T-helper 1 cell treated with Interleukin-12 subunit alpha and Interleukin-12 subunit beta and Interleukin-4 antibody, amounts not matched to agents 30 μg/mL and 1 μg/mL, for 36 hours (primary cell): ENCODE results near the gene GNAI3.

Experiments used
- H3K27ac Mint-ChIP-seq: one replicate; pipeline ENCODE4 v1.8.0; 2021; ENCODE audit warnings: mild to moderate bottlenecking, mixed read lengths
- H3K27me3 Mint-ChIP-seq: one replicate; pipeline ENCODE4 v1.8.0; 2021; ENCODE audit warnings: low read depth, mixed read lengths
- H3K36me3 Mint-ChIP-seq: one replicate; pipeline ENCODE4 v1.8.0; 2021; ENCODE audit warnings: low read depth, mixed read lengths
- H3K4me1 Mint-ChIP-seq: one replicate; pipeline ENCODE4 v1.8.0; 2021; ENCODE audit warnings: low read depth, mixed read lengths
- H3K4me3 Mint-ChIP-seq: one replicate; pipeline ENCODE4 v1.8.0; 2021; ENCODE audit warnings: mild to moderate bottlenecking, moderate library complexity, mixed read lengths
- H3K9me3 Mint-ChIP-seq: one replicate; pipeline ENCODE4 v1.8.0; 2021; ENCODE audit warnings: mixed read lengths

Gene GNAI3

GRCh38 chr1:109532365-109533136, 15.9 kb upstream of the GNAI3 start:
- H3K27me3 Mint-ChIP-seq: no peaks in the 10 kb centered on the region
- peak overlapping the region; percentile 65 for H3K4me3 Mint-ChIP-seq
- no peaks in the 10 kb centered on the region for H3K9me3 Mint-ChIP-seq
- peak overlapping the region; percentile 86 for H3K27ac Mint-ChIP-seq
- H3K36me3 Mint-ChIP-seq: no peaks in the 10 kb centered on the region
- H3K4me1 Mint-ChIP-seq: peaks cover 20% of the 10 kb centered on the region

- H3K27ac Mint-ChIP-seq: no peak overlapping the region
- H3K27me3 Mint-ChIP-seq: no peaks in the 10 kb centered on the region
- H3K9me3 Mint-ChIP-seq: no peaks in the 10 kb centered on the region
- no peaks in the 10 kb centered on the region for H3K36me3 Mint-ChIP-seq
- no peak overlapping the region for H3K4me3 Mint-ChIP-seq
- H3K4me1 Mint-ChIP-seq: peaks cover 20% of the 10 kb centered on the region
Measured at GRCh38 chr1:109534307-109534858, 14.0 kb upstream of the GNAI3 start.

DNA sequence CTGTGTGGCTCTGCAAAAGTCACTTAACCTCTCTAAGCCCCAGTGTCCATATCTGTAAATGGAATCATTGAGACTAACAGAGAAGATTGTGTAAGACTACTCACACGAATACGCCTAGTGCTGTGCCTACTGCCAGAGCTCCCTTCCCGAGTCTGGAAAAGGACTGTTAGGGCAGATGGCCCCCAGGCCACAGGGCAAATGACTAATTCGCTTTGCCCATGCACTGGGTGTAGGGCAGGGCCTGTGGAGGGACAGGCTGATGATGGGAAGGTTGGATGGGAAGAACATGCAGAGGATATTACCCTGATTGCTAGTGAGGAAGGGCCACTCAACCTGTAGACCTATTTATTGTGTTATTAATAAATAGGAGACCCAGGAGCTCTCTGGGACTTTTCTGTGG, 12.9 kb upstream of the GNAI3 start:
- H3K4me3 Mint-ChIP-seq: no peak overlapping the region
- H3K9me3 Mint-ChIP-seq: no peaks in the 10 kb centered on the region
- H3K4me1 Mint-ChIP-seq: peaks cover 20% of the 10 kb centered on the region
- H3K27me3 Mint-ChIP-seq: no peaks in the 10 kb centered on the region
- H3K27ac Mint-ChIP-seq: no peak overlapping the region
- H3K36me3 Mint-ChIP-seq: no peaks in the 10 kb centered on the region

DNA sequence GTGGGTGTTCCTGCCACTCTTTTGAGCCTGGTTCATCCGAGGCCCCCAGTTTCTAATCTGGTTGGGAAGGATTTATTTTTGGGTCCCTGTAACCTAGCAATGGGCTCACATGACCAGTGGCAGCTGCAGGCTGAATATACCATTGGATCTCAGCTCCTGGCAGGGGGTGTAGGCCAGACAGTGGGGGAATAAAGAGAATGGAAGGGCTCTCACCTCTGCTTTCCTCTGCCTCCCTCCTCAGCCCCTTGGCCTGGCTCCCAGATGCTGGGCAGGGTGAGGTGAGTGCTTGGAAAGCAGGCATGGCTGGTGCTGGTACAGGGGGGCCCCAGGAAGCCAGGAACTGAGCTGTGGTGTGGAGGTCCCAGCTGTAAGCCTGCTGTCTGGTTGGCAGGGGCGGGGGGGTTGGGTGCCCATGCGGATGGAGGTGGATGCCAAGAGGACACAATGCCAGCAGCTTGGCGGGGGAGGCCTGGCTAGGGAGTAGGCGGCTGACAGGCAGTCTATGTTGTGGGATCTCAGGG, 12.4 kb upstream of the GNAI3 start:
- H3K9me3 Mint-ChIP-seq: no peaks in the 10 kb centered on the region
- H3K27ac Mint-ChIP-seq: no peak overlapping the region
- no peaks in the 10 kb centered on the region for H3K36me3 Mint-ChIP-seq
- H3K4me3 Mint-ChIP-seq: no peak overlapping the region
- H3K4me1 Mint-ChIP-seq: peaks cover 17% of the 10 kb centered on the region
- H3K27me3 Mint-ChIP-seq: no peaks in the 10 kb centered on the region

DNA sequence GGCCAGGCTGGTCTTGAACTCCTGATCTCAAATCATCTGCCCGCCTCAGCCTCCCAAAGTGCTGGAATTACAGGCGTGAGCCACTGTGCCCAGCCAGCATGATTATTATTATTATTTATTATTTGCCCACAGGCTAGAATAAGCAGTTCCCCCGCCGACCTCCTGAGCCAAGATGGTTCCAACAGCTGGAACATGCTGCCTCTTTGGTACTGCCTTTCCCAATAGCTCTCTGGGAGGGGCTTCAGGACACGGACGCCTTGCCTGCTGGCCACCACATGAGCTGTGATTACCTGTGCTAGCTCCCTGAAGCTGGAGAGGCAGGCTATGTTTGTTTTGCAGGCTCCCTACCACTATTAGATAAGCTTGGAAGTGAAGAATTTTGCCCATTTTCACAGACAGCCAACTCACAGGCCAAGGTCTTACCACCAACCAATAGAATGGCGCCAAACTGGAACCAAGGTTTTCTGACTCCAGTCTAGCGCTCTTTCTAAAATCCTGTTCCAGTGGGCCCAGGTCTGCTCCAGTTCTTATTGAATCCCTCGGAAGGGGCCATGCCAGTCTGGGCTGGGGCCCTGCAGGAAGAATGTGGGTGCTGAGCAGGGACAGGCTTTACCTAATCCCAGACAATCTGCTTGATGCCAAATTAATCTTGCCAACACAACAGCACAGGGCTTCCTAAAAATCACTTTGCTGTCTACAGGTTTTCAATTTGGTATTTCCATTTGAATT, 10.8 kb upstream of the GNAI3 start:
- Mint-ChIP-seq H3K27me3 (no peaks in the 10 kb centered on the region), H3K9me3 (no peaks in the 10 kb centered on the region), H3K4me3 (no peak overlapping the region), H3K27ac (no peak overlapping the region), H3K4me1 (peaks cover 3% of the 10 kb centered on the region), H3K36me3 (no peaks in the 10 kb centered on the region)

DNA sequence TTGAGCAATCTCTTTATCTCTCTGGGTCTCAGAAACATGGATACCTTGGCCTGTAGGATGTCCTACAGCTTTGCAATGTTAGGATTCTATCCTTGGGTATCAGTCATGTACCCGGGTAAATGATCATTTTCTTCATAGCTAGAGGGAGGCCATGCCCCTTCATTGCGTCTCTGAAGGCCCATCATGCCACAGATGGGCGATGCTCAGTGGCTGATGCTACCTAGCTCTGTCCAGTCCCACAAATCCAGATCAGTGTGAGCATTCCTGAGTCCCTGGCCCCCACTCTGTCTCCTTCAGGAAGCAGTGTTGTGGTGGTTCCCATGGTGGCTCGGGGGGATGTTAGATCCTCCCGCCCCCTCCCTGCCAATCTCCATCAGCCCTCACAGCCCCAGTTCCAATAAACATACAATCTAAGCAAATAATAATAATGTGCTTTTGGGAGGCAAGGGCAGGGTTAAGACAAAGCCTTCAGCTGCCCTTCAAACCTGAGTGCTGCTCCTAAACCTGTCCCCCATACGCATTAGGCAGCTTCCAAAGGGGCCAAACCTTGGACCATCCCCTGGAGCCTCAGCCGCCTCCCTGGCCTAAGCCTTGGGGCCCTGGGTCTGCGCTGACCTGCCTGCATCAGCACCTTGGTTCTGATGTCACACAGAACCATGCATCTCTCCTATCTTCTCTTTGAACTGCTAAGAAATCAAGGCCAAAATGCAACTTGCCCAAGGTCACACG, 9.4 kb upstream of the GNAI3 start:
- Mint-ChIP-seq H3K27me3 (no peaks in the 10 kb centered on the region), H3K27ac (no peak overlapping the region), H3K4me1 (no peaks in the 10 kb centered on the region), H3K9me3 (no peaks in the 10 kb centered on the region), H3K36me3 (no peaks in the 10 kb centered on the region), H3K4me3 (no peak overlapping the region)

- no peaks in the 10 kb centered on the region for H3K27me3 Mint-ChIP-seq
- H3K4me3 Mint-ChIP-seq: no peak within 1 kb of the TSS
- no peaks in the 10 kb centered on the region for H3K36me3 Mint-ChIP-seq
- no peak within 1 kb of the TSS for H3K27ac Mint-ChIP-seq
- no peaks in the 10 kb centered on the region for H3K9me3 Mint-ChIP-seq
- H3K4me1 Mint-ChIP-seq: no peaks in the 10 kb centered on the region
Measured at GRCh38 chr1:109539676-109540075, 8.7 kb upstream of the GNAI3 start, which contains the start of gene GPR61. Gene GPR61, plus strand, starts transcription at chr1:109539872. Its CDS starts 3,151 bp downstream, at chr1:109543023.

- Mint-ChIP-seq H3K27ac (no peak overlapping the region), H3K27me3 (no peaks in the 10 kb centered on the region), H3K9me3 (no peaks in the 10 kb centered on the region), H3K4me1 (no peaks in the 10 kb centered on the region), H3K4me3 (no peak overlapping the region), H3K36me3 (no peaks in the 10 kb centered on the region)
Measured at GRCh38 chr1:109541102-109541501, 7.3 kb upstream of the GNAI3 start.

DNA sequence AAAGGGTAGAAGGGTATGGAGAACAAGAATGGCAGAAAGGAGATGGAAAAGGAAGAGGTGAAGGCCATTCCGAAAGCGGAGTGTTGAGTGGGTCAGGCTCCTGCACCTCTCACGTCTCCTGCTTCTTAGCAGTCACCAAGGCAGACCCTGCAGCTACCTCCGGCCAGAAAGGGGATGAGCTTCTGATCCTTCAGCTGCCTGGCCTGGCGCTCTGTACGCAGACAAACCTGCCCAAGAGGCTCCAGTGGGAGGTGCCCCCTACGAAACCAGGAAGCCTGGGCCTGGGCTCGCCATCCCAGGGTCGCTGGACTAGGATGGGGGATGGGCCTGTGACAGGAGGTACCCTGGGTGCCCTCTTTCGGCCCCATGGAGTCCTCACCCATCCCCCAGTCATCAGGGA, 5.8 kb upstream of the GNAI3 start:
- Mint-ChIP-seq H3K4me3 (no peak overlapping the region), H3K27me3 (no peaks in the 10 kb centered on the region), H3K27ac (no peak overlapping the region), H3K36me3 (peaks cover 2% of the 10 kb centered on the region), H3K4me1 (peaks cover 14% of the 10 kb centered on the region), H3K9me3 (no peaks in the 10 kb centered on the region)

DNA sequence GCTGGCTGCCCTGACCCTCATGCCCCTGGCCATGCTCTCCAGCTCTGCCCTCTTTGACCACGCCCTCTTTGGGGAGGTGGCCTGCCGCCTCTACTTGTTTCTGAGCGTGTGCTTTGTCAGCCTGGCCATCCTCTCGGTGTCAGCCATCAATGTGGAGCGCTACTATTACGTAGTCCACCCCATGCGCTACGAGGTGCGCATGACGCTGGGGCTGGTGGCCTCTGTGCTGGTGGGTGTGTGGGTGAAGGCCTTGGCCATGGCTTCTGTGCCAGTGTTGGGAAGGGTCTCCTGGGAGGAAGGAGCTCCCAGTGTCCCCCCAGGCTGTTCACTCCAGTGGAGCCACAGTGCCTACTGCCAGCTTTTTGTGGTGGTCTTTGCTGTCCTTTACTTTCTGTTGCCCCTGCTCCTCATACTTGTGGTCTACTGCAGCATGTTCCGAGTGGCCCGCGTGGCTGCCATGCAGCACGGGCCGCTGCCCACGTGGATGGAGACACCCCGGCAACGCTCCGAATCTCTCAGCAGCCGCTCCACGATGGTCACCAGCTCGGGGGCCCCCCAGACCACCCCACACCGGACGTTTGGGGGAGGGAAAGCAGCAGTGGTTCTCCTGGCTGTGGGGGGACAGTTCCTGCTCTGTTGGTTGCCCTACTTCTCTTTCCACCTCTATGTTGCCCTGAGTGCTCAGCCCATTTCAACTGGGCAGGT, 5.0 kb upstream of the GNAI3 start:
- Mint-ChIP-seq H3K27me3 (no peaks in the 10 kb centered on the region), H3K36me3 (peaks cover 5% of the 10 kb centered on the region), H3K4me3 (no peak overlapping the region), H3K4me1 (peaks cover 16% of the 10 kb centered on the region), H3K9me3 (no peaks in the 10 kb centered on the region), H3K27ac (no peak overlapping the region)

DNA sequence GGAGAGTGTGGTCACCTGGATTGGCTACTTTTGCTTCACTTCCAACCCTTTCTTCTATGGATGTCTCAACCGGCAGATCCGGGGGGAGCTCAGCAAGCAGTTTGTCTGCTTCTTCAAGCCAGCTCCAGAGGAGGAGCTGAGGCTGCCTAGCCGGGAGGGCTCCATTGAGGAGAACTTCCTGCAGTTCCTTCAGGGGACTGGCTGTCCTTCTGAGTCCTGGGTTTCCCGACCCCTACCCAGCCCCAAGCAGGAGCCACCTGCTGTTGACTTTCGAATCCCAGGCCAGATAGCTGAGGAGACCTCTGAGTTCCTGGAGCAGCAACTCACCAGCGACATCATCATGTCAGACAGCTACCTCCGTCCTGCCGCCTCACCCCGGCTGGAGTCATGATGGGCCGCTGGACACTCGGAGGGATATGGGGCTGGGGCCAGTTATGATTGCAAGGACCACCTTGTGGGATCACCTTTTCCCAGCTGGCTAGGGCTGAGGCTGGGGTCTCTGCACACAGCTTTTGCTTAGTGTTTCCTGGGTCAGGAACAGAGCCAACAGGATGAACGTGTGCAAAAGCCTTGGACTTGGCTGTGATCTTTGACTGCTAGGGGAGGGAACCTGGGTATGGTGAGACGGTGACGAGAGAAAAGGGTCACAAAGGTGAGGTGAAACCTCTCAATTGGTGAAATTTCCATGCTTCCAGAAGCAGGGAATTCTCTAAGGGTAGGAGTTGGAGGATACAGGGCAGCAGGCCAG, 4.3 kb upstream of the GNAI3 start:
- peaks cover 7% of the 10 kb centered on the region for H3K36me3 Mint-ChIP-seq

GRCh38 chr1:109546311-109547109, 1.9 kb upstream of the GNAI3 start:
- Mint-ChIP-seq H3K4me3 (peak overlapping the region; percentile 95), H3K36me3 (peaks cover 8% of the 10 kb centered on the region), H3K4me1 (peaks cover 31% of the 10 kb centered on the region), H3K27me3 (no peaks in the 10 kb centered on the region), H3K27ac (peak overlapping the region; percentile 96), H3K9me3 (no peaks in the 10 kb centered on the region)

More for the DNA sequence above, 4.3 kb upstream of the GNAI3 start:
- Mint-ChIP-seq H3K4me3 (no peak overlapping the region), H3K27ac (no peak overlapping the region), H3K27me3 (no peaks in the 10 kb centered on the region), H3K9me3 (no peaks in the 10 kb centered on the region), H3K4me1 (peaks cover 19% of the 10 kb centered on the region)
